HepG2 (cell line): ENCODE results near the gene DPP6. TPM values are rescaled to one million over a fixed set of nuclear protein-coding genes. Genes with fewer than 3 reads are reported as not detected.

Experiments
- ATAC-seq: fragments of 200-7000 bp; cut with Tn5 transposase; 3 replicates; pipeline ENCODE4 v1.9.1; 2020; ENCODE audit warnings: mild to moderate bottlenecking, moderate library complexity
- BruUV-seq: library from RNA; stranded (reverse); fragments of 400-500 nt; replicated peaks from 2 replicates; lab custom pipeline; 2021; lab: Mats Ljungman, UMichigan
- CTCF ChIA-PET: fragments of 300-600 bp; formaldehyde crosslinking; extraction: SDS; loops from one replicate; lab custom pipeline; 2021; ENCODE audit warnings: low total read pairs, inconsistent platforms, low intra/inter-chr PET ratio; lab: Yijun Ruan, JAX
- POLR2A ChIA-PET: fragments of 350-600 bp; sonication (Branson Sonifier 250); formaldehyde crosslinking; loops from one replicate; lab custom pipeline; 2020; ENCODE audit warnings: antibody characterized with exemption, inconsistent platforms; lab: Yijun Ruan, JAX
- DNase-seq: peaks from one replicate; pipeline ENCODE4 v3.0.0-alpha.2; 2015; ENCODE audit warnings: low spot score
- FAIRE-seq: peaks from 3 replicates; lab custom pipeline; 2011; peaks lifted over from hg19 to GRCh38; lab: Jason Lieb, UNC
- H2AFZ ChIP-seq: one replicate; pipeline ENCODE4 v1.6.1; 2011; ENCODE audit warnings: low read length, inconsistent platforms
- H3K27ac ChIP-seq: fragments of 300-600 bp; 3 replicates; pipeline ENCODE4 v1.8.0; 2011; ENCODE audit warnings: mixed run types, mild to moderate bottlenecking, mixed read lengths, low read length, inconsistent platforms; ENCODE audit not compliant: insufficient read depth; ENCODE audit errors: extremely low read length
- H3K27me3 ChIP-seq, 2 experiments: fragments of 200-600 bp in 1 of 2; 2 replicates in 1 of 2; 3 replicates in 1 of 2; pipeline versions ENCODE4 v1.6.0 to v1.8.0; 2011; ENCODE audit warnings: low read length in 2 of 2, mild to moderate bottlenecking in 2 of 2, moderate library complexity in 2 of 2, inconsistent platforms in 1 of 2; ENCODE audit not compliant: insufficient read depth in 2 of 2, control insufficient read depth in 1 of 2
- H3K36me3 ChIP-seq, 2 experiments: fragments of 200-600 bp in 1 of 2; replicated peaks in 1 of 2; 2 replicates in 1 of 2; 3 replicates in 1 of 2; pipeline versions ENCODE4 v1.5.1 to v1.8.0; 2011; ENCODE audit warnings: low read length in 2 of 2, inconsistent platforms in 1 of 2; ENCODE audit not compliant: insufficient read depth in 2 of 2, control insufficient read depth in 1 of 2
- H3K4me1 ChIP-seq: 2 replicates; pipeline ENCODE4 v1.5.1; 2012; ENCODE audit warnings: low read length, inconsistent platforms; ENCODE audit not compliant: insufficient read depth
- H3K4me2 ChIP-seq: 2 replicates; pipeline ENCODE4 v1.6.0; 2011; ENCODE audit warnings: low read depth, low read length, inconsistent platforms
- H3K4me3 ChIP-seq, 3 experiments: fragments of 200-600 bp in 1 of 3; sonication (generic), shearing (Covaris generic) in 1 of 3; replicated peaks in 1 of 3; 2 replicates each; pipeline ENCODE4 v1.5.1; 2011 to 2016; ENCODE audit warnings: low read length in 3 of 3, inconsistent platforms in 2 of 3, low read depth in 2 of 3, mild to moderate bottlenecking in 2 of 3, control low read depth in 1 of 3, mixed read lengths in 1 of 3; ENCODE audit not compliant: insufficient read depth in 1 of 3
- H3K79me2 ChIP-seq: one replicate; pipeline ENCODE4 v1.6.1; 2011; ENCODE audit warnings: low read length, inconsistent platforms; ENCODE audit not compliant: insufficient read depth
- H3K9ac ChIP-seq: 2 replicates; pipeline ENCODE4 v1.6.0; 2011; ENCODE audit warnings: mild to moderate bottlenecking, low read depth, low read length, inconsistent platforms; ENCODE audit not compliant: insufficient read depth
- H3K9me3 ChIP-seq: 2 replicates; pipeline ENCODE4 v1.5.1; 2012; ENCODE audit warnings: mild to moderate bottlenecking, low read length
- H4K20me1 ChIP-seq: 2 replicates; pipeline ENCODE4 v1.6.0; 2011; ENCODE audit warnings: inconsistent platforms, mild to moderate bottlenecking, low read length, moderate library complexity; ENCODE audit not compliant: insufficient read depth
- ZHX2 ChIP-seq, 2 experiments: sonication (generic) in 1 of 2; formaldehyde crosslinking in 1 of 2; IDR thresholded peaks; 2 replicates each; pipeline versions ENCODE4 v1.6.1 to v1.9.0; 2014 to 2022; ENCODE audit warnings: antibody characterized with exemption in 1 of 2, borderline replicate concordance in 1 of 2, inconsistent platforms in 1 of 2, low read depth in 1 of 2, missing genetic modification reagents in 1 of 2
- ZNF253 ChIP-seq: sonication (generic); formaldehyde crosslinking; IDR thresholded peaks from 2 replicates; pipeline ENCODE4 v1.8.0; 2022; ENCODE audit warnings: mild to moderate bottlenecking, missing genetic modification reagents, borderline replicate concordance
- ZNF543 ChIP-seq: sonication (generic); formaldehyde crosslinking; IDR thresholded peaks from 2 replicates; pipeline ENCODE4 v1.4.0; 2020; ENCODE audit warnings: mild to moderate bottlenecking, missing genetic modification reagents
- ZNF724P ChIP-seq: sonication (generic); formaldehyde crosslinking; IDR thresholded peaks from 2 replicates; pipeline ENCODE4 v1.8.0; 2022; ENCODE audit warnings: missing genetic modification reagents, borderline replicate concordance
- WGBS: methylation state at CpG from one replicate; pipeline ENCODE4 v1.1.6; 2017; ENCODE audit warnings: low lambda C conversion rate; 5-methylcytosine and 5-hydroxymethylcytosine counted together
- in situ Hi-C: cut with HindIII; loops from 2 replicates; pipeline ENCODE4 v1.10.0; 2017; ENCODE audit warnings: low pct_unique_long_range_greater_than_20kb; ENCODE audit not compliant: extremely low pct_ligation_motif_present
- intact Hi-C: fragments of 100-400 bp; cut with micrococcal nuclease; formaldehyde crosslinking; loops from one replicate; pipeline ENCODE4 v1.10.0; 2022; ENCODE audit not compliant: unreplicated experiment
- polyA plus RNA-seq, 8 experiments: library from polyadenylated mRNA; depleted of rRNA in 3 of 8; stranded (reverse) in 7 of 8; unstranded in 1 of 8; fragments of >200 nt; fragmentation: Illumina TruSeq in 4 of 8; extraction: Trizol in 4 of 8; gene quantifications; 2 replicates each; pipeline versions ENCODE4 v1.2.1 to v1.2.3, GENCODE V29; 2011 to 2016; ENCODE audit warnings: low read depth in 4 of 8, missing spikeins in 1 of 8, mixed read lengths in 1 of 8; ENCODE audit not compliant: insufficient read depth in 1 of 8
- total RNA-seq, 5 experiments: library from RNA; depleted of rRNA; stranded (reverse); fragments of >200 nt; fragmentation: Illumina TruSeq; extraction: Trizol; gene quantifications; 2 replicates each; pipeline ENCODE4 v1.2.3, GENCODE V29; 2016; ENCODE audit warnings: low read depth in 1 of 5

DPP6 gene
- total and polyA plus RNA-seq, 2 of the 13 experiments (the other 11 are each of a cell fraction or from before 2014, with no cell fraction given): not detected

GRCh38 chr7:154857240-154857639, 805.0 kb downstream of the DPP6 start:
- H3K4me3 ChIP-seq: no peak overlapping the region
- no peak for TF ChIP-seq ZNF724P (CRISPR knock-in tag)
- no peak for TF ChIP-seq ZNF253 (CRISPR knock-in tag)
- no peak for TF ChIP-seq ZHX2 (IDR thresholded peaks at IDR 0.05; ENCODE audit: low read depth)
- TF ChIP-seq ZHX2 (CRISPR knock-in tag; IDR thresholded peaks at IDR 0.05; ENCODE audit: borderline replicate concordance): no peak
- TF ChIP-seq ZNF543 (CRISPR knock-in tag): no peak
- TF ChIP-seq, all 625 proteins: peak for 0
- Histone ChIP-seq H4K20me1 (no peaks in the 10 kb centered on the region; the same call in 1 of the 2 replicates), H3K36me3 (no peaks in the 10 kb centered on the region), H2AFZ (no peak overlapping the region), H3K27ac (no peak overlapping the region), H3K79me2 (no peaks in the 10 kb centered on the region), H3K9ac (no peak overlapping the region), H3K27me3 (peaks cover 4 to 41% of the 10 kb centered on the region in 2 experiments; a peak in 3 of 5 replicates), H3K4me1 (no peaks in the 10 kb centered on the region), H3K9me3 (peaks cover 5% of the 10 kb centered on the region; the same call in 1 of the 2 replicates), H3K4me2 (no peak overlapping the region)
- intact Hi-C loops (no loop called here), in situ Hi-C loops (no loop called here)
- ATAC-seq (no peak), DNase-seq (no peak), FAIRE-seq (no peak)
- ChIA-PET POLR2A (no interaction called here), CTCF (no interaction called here)
- 22% methylated on average over 3 of the region's 3 CpGs for WGBS
- BruUV-seq: no TSS peak
